ENCODE measurements around the gene GTF2I.
"Not testable (repeated sequence)": the region's sequence is repeated elsewhere in the genome, so short reads cannot be mapped to it uniquely, and the experiment has no call there.

GTF2I gene

DNA sequence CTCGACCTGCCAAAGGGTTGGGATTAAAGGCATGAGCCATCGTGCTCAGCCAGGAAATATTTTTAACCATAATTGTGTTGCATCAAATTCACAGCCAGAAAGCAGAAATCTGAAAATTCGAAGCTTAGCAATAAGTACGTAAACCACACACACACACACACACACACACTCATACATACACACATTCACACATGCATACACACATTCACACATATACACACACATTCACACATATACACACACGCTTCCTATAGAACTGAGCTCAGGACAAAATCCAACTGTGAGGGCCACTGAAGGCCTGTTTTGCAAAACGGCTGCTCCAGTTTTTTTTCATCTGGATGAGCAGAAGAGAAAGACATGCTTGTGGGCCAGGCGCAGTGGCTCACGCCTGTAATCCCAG lies 25.0 kb upstream of the GTF2I start:
- Histone ChIP-seq H3K36me3 (ENCODE audit: control insufficient read depth, insufficient read depth, low read length) (no peaks in the 10 kb centered on the region), H3K27ac (ENCODE audit: low read length) (no peak overlapping the region), H3K27me3 (ENCODE audit: control insufficient read depth, insufficient read depth, low read length) (no peaks in the 10 kb centered on the region), H3K4me3 (ENCODE audit: low read length) (no peak overlapping the region), H3K4me1 (ENCODE audit: control insufficient read depth, insufficient read depth, low read length) (peaks cover 2% of the 10 kb centered on the region), H3K9me3 (ENCODE audit: control insufficient read depth, insufficient read depth, low read length) (no peaks in the 10 kb centered on the region)
- no peak for DNase-seq (ENCODE audit: low read depth, low spot score)
- no CpG with 5 or more reads among the region's 8 CpGs for WGBS (ENCODE audit: insufficient coverage, insufficient read length)

- Histone ChIP-seq H3K27me3 (ENCODE audit: control insufficient read depth, insufficient read depth, low read length) (no peaks in the 10 kb centered on the region), H3K27ac (ENCODE audit: low read length) (no peak overlapping the region), H3K9me3 (ENCODE audit: control insufficient read depth, insufficient read depth, low read length) (no peaks in the 10 kb centered on the region), H3K36me3 (ENCODE audit: control insufficient read depth, insufficient read depth, low read length) (no peaks in the 10 kb centered on the region), H3K4me3 (ENCODE audit: low read length) (no peak overlapping the region), H3K4me1 (ENCODE audit: control insufficient read depth, insufficient read depth, low read length) (no peaks in the 10 kb centered on the region)
- no CpG with 5 or more reads among the region's 9 CpGs for WGBS (ENCODE audit: insufficient coverage, insufficient read length)
- DNase-seq (ENCODE audit: low read depth, low spot score) = no peak
Observed at GRCh38 chr7:74633451-74633921, 24.0 kb upstream of the GTF2I start.

GRCh38 chr7:74637745-74638144 lies 19.8 kb upstream of the GTF2I start:
- H3K36me3 ChIP-seq (ENCODE audit: control insufficient read depth, insufficient read depth, low read length) = no peaks in the 10 kb centered on the region
- no peaks in the 10 kb centered on the region for H3K9me3 ChIP-seq (ENCODE audit: control insufficient read depth, insufficient read depth, low read length)
- H3K4me3 ChIP-seq (ENCODE audit: low read length) = no peak overlapping the region
- DNase-seq (ENCODE audit: low read depth, low spot score) = no peak
- no peak overlapping the region for H3K27ac ChIP-seq (ENCODE audit: low read length)
- no peaks in the 10 kb centered on the region for H3K4me1 ChIP-seq (ENCODE audit: control insufficient read depth, insufficient read depth, low read length)
- no peaks in the 10 kb centered on the region for H3K27me3 ChIP-seq (ENCODE audit: control insufficient read depth, insufficient read depth, low read length)
- no CpG with 5 or more reads among the region's 7 CpGs for WGBS (ENCODE audit: insufficient coverage, insufficient read length)

DNA sequence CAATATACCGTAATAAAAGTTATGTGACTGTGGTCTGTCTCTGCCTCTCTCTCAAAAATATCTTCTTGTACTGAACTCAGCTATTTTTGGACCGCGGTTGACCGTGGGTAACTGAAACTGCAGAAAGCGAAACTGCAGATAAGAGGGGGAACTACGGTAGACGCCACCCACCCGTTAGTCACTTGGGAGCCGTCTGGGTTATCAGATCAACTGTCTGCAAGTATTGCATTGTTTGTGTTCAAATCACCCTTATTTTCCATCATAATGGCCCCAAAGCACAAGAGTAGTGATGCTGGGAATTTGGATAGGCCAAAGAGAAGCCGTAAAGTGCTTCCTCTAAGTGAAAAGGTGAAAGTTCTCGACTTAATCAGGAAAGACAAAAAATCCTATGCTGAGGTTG lies 7.5 kb upstream of the GTF2I start:
- H3K4me1 ChIP-seq (ENCODE audit: control insufficient read depth, insufficient read depth, low read length); H3K36me3 ChIP-seq (ENCODE audit: control insufficient read depth, insufficient read depth, low read length); DNase-seq (ENCODE audit: low read depth, low spot score); H3K9me3 ChIP-seq (ENCODE audit: control insufficient read depth, insufficient read depth, low read length); H3K27ac ChIP-seq (ENCODE audit: low read length); H3K4me3 ChIP-seq (ENCODE audit: low read length); H3K27me3 ChIP-seq (ENCODE audit: control insufficient read depth, insufficient read depth, low read length): not testable (repeated sequence)
- no CpG with 5 or more reads among the region's 11 CpGs for WGBS (ENCODE audit: insufficient coverage, insufficient read length)

DNA sequence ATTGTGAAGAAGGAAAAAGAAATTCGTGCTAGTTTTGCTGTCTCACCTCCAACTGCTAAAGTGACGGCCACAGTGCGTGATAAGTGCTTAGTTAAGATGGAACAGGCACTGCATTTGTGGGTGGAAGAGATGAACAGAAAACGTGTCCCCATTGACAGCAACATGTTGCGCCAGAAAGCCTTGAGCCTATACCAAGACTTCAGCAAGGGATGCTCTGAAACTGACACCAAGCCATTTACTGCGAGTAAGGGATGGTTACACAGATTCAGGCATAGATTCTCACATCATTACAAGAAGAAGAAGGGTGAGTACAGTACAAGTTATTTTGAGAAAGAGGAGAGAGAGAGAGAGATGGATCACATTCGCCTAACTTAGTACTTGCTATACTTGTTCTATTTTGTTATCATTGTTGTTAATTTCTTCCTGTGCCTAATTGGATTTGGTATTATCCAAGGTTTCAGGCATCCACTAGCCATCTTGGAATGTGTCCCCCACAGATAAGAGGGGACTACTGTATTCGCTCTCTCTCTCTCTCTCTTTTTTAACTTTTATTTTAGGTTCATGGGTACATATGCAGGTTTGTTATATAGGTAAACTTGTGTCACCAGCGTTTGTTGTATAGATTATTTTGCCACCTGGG lies 6.9 kb upstream of the GTF2I start:
- not testable (repeated sequence) for H3K4me3 ChIP-seq (ENCODE audit: low read length); H3K4me1 ChIP-seq (ENCODE audit: control insufficient read depth, insufficient read depth, low read length); H3K27ac ChIP-seq (ENCODE audit: low read length); DNase-seq (ENCODE audit: low read depth, low spot score); H3K27me3 ChIP-seq (ENCODE audit: control insufficient read depth, insufficient read depth, low read length); H3K36me3 ChIP-seq (ENCODE audit: control insufficient read depth, insufficient read depth, low read length); H3K9me3 ChIP-seq (ENCODE audit: control insufficient read depth, insufficient read depth, low read length)
- WGBS (ENCODE audit: insufficient coverage, insufficient read length) = no CpG with 5 or more reads among the region's 9 CpGs

DNA sequence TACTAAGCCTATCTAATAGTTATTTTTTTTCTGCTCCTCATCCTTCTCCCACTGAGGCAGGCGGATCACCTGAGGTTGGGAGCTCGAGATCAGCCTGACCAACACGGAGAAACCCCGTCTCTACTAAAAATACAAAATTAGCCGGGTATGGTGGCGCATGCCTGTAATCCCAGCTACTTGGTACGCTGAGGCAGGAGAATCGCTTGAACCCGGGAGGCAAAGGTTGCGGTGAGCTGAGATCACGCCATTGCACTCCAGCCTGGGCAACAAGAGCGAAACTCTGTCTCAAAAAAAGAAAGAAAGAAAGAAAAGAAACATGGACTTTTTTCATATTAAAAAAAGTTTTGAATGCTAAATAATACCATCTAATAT lies 6.4 kb upstream of the GTF2I start:
- DNase-seq (ENCODE audit: low read depth, low spot score); H3K27me3 ChIP-seq (ENCODE audit: control insufficient read depth, insufficient read depth, low read length); H3K4me1 ChIP-seq (ENCODE audit: control insufficient read depth, insufficient read depth, low read length); H3K4me3 ChIP-seq (ENCODE audit: low read length); H3K27ac ChIP-seq (ENCODE audit: low read length); H3K9me3 ChIP-seq (ENCODE audit: control insufficient read depth, insufficient read depth, low read length); H3K36me3 ChIP-seq (ENCODE audit: control insufficient read depth, insufficient read depth, low read length): not testable (repeated sequence)
- WGBS (ENCODE audit: insufficient coverage, insufficient read length) = no CpG with 5 or more reads among the region's 12 CpGs

DNA sequence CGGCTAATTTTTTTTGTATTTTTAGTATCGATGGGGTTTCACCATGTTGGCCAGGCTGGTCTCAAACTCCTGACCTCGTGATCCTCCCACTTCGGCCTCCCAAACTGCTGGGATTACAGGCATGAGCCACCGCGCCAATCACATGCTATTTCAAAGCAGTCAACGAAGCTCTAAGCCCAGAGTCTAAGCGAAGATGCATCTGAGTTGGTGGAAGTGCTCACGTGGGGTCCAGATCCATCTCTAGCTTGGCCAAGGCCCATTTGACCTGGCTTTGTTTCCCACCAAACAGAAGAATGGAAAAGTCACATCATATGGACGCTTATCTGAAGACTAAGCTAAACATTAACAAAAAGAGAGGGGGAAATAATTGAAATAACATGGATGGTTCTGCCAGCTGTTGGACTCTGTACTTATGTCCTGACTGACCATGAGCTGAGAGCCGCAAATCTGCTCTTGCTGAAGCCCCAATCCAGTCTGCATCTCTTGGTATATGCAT lies 3.8 kb upstream of the GTF2I start:
- no peaks in the 10 kb centered on the region for H3K9me3 ChIP-seq (ENCODE audit: control insufficient read depth, insufficient read depth, low read length)
- H3K27ac ChIP-seq (ENCODE audit: low read length) = no peak overlapping the region
- H3K27me3 ChIP-seq (ENCODE audit: control insufficient read depth, insufficient read depth, low read length) = no peaks in the 10 kb centered on the region
- no peaks in the 10 kb centered on the region for H3K36me3 ChIP-seq (ENCODE audit: control insufficient read depth, insufficient read depth, low read length)
- no peak for DNase-seq (ENCODE audit: low read depth, low spot score)
- H3K4me3 ChIP-seq (ENCODE audit: low read length) = no peak overlapping the region
- no CpG with 5 or more reads among the region's 11 CpGs for WGBS (ENCODE audit: insufficient coverage, insufficient read length)
- no peaks in the 10 kb centered on the region; the same call in 1 of the 2 replicates for H3K4me1 ChIP-seq (ENCODE audit: control insufficient read depth, insufficient read depth, low read length)

DNA sequence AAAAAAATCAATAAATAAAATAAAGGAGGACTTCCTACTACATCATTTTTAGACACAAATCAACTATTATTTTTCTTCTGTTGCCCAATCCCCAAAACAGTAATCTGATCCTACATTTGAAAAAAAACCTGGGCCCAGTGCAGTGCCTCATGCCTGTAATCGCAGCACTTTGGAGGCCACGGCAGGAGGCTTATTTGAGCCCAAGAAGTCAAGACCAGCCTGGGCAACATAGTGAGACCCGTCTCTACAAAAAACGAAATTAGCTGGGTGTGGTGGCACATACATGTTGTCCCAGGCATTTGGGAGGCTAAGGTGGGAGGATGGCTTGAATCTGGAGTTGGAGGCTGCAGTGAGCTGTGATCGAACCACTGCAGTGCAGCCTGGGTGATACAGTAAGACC lies 2.7 kb upstream of the GTF2I start:
- Histone ChIP-seq H3K27ac (ENCODE audit: low read length) (no peak overlapping the region), H3K4me1 (ENCODE audit: control insufficient read depth, insufficient read depth, low read length) (no peaks in the 10 kb centered on the region; the same call in 1 of the 2 replicates), H3K27me3 (ENCODE audit: control insufficient read depth, insufficient read depth, low read length) (no peaks in the 10 kb centered on the region), H3K36me3 (ENCODE audit: control insufficient read depth, insufficient read depth, low read length) (no peaks in the 10 kb centered on the region), H3K4me3 (ENCODE audit: low read length) (no peak overlapping the region), H3K9me3 (ENCODE audit: control insufficient read depth, insufficient read depth, low read length) (no peaks in the 10 kb centered on the region)
- no peak for DNase-seq (ENCODE audit: low read depth, low spot score)
- whole genome bisulfite sequencing (ENCODE audit: insufficient coverage, insufficient read length) = no CpG with 5 or more reads among the region's 5 CpGs

DNA sequence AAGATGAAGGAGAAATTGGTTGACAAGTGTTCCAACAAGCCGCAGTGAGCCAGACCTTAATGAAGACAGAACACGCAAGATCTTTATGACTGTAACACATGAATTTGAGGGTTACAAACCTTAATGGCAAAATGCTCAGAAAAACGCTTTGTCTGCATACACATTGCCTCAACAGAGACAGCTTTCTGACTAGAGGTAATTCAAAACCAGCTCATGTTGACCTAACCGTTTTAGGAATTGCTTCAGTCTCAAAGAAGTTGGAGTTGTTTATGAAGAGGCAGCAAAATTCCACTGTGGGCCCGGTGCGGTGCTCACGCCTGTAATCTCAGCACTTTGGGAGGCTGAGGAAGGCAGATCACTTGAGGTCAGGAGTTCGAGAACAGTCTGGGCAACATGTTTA lies 2.2 kb upstream of the GTF2I start:
- WGBS (ENCODE audit: insufficient coverage, insufficient read length) = no CpG with 5 or more reads among the region's 8 CpGs
- H3K36me3 ChIP-seq (ENCODE audit: control insufficient read depth, insufficient read depth, low read length) = no peaks in the 10 kb centered on the region
- no peaks in the 10 kb centered on the region for H3K9me3 ChIP-seq (ENCODE audit: control insufficient read depth, insufficient read depth, low read length)
- DNase-seq (ENCODE audit: low read depth, low spot score) = no peak
- H3K4me3 ChIP-seq (ENCODE audit: low read length) = no peak overlapping the region
- H3K27me3 ChIP-seq (ENCODE audit: control insufficient read depth, insufficient read depth, low read length) = no peaks in the 10 kb centered on the region
- no peaks in the 10 kb centered on the region; the same call in 1 of the 2 replicates for H3K4me1 ChIP-seq (ENCODE audit: control insufficient read depth, insufficient read depth, low read length)
- H3K27ac ChIP-seq (ENCODE audit: low read length) = no peak overlapping the region

- WGBS (ENCODE audit: insufficient coverage, insufficient read length) = no CpG with 5 or more reads among the region's 21 CpGs
- H3K4me1 ChIP-seq (ENCODE audit: control insufficient read depth, insufficient read depth, low read length) = peaks cover 1% of the 10 kb centered on the region; the same call in 1 of the 2 replicates
- DNase-seq (ENCODE audit: low read depth, low spot score) = no peak
- H3K27ac ChIP-seq (ENCODE audit: low read length) = no peak overlapping the region
- no peaks in the 10 kb centered on the region for H3K9me3 ChIP-seq (ENCODE audit: control insufficient read depth, insufficient read depth, low read length)
- H3K4me3 ChIP-seq (ENCODE audit: low read length) = no peak overlapping the region
- no peaks in the 10 kb centered on the region for H3K36me3 ChIP-seq (ENCODE audit: control insufficient read depth, insufficient read depth, low read length)
- H3K27me3 ChIP-seq (ENCODE audit: control insufficient read depth, insufficient read depth, low read length) = no peaks in the 10 kb centered on the region
Observed at GRCh38 chr7:74655768-74656440, 1.6 kb upstream of the GTF2I start.

- DNase-seq (ENCODE audit: low read depth, low spot score) = no peak
- Histone ChIP-seq H3K27ac (ENCODE audit: low read length) (no peak overlapping the region), H3K27me3 (ENCODE audit: control insufficient read depth, insufficient read depth, low read length) (no peaks in the 10 kb centered on the region), H3K4me1 (ENCODE audit: control insufficient read depth, insufficient read depth, low read length) (peaks cover 1% of the 10 kb centered on the region; the same call in 1 of the 2 replicates), H3K9me3 (ENCODE audit: control insufficient read depth, insufficient read depth, low read length) (no peaks in the 10 kb centered on the region), H3K4me3 (ENCODE audit: low read length) (no peak overlapping the region; the same call in 1 of the 2 replicates), H3K36me3 (ENCODE audit: control insufficient read depth, insufficient read depth, low read length) (no peaks in the 10 kb centered on the region)
- WGBS (ENCODE audit: insufficient coverage, insufficient read length) = no CpG with 5 or more reads among the region's 23 CpGs
Observed at GRCh38 chr7:74656441-74656836, 1.1 kb upstream of the GTF2I start.

Measured in iPS DF 6.9 (cell line).